ENCODE results near the gene BRINP1.

The BRINP1 gene

DNA sequence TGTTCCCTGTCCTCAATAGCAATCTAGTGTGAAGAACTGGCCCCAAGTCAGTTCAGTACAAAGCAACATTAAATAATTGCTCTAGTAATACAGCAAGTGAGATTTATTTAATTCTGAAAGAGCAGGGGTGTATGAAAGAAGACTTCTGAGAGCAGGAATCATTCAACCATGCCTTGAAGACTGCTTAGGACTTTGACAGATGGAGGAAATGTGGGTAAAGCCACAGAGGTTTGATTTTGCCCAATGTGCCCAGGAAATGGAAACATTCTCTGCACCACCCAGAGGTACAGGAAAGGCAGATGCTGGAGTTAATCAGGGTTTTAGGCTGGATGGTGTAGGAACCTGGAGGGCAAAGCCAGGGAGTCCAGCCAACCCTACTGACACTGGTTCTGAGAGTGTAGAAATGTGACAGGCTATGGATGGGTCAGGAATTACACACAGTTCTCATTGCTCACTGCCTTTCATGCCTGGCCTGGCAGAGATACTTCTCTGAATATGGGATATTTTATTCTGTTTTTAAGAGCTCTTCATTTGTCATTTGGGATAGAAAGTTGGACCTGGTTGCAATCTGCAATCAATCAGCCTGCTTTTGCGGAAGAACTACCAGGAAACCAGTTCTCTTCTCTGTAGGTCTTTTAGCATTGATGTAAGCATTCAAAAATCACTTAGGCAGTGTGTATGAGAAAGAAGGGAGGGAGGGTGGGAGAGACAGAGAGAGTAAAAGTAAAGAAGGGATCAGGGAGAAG lies 88.3 kb downstream of the BRINP1 start:
- TF ChIP-seq CTCF (IDR thresholded peaks at IDR 0.05; ENCODE audit: extremely low read depth, missing control alignments): no peak
- no peak for DNase-seq (ENCODE audit: low spot score)

- TF ChIP-seq CTCF (IDR thresholded peaks at IDR 0.05; ENCODE audit: extremely low read depth, missing control alignments): no peak
Observed at GRCh38 chr9:119278171-119278570, 91.1 kb downstream of the BRINP1 start.

GRCh38 chr9:119273984-119274665 lies 95.1 kb downstream of the BRINP1 start:
- TF ChIP-seq CTCF (IDR thresholded peaks at IDR 0.05; ENCODE audit: extremely low read depth, missing control alignments): no peak
- DNase-seq (ENCODE audit: low spot score): no peak

More at GRCh38 chr9:119278171-119278570, 91.1 kb downstream of the BRINP1 start:
- no peak for DNase-seq (ENCODE audit: low spot score)

DNA sequence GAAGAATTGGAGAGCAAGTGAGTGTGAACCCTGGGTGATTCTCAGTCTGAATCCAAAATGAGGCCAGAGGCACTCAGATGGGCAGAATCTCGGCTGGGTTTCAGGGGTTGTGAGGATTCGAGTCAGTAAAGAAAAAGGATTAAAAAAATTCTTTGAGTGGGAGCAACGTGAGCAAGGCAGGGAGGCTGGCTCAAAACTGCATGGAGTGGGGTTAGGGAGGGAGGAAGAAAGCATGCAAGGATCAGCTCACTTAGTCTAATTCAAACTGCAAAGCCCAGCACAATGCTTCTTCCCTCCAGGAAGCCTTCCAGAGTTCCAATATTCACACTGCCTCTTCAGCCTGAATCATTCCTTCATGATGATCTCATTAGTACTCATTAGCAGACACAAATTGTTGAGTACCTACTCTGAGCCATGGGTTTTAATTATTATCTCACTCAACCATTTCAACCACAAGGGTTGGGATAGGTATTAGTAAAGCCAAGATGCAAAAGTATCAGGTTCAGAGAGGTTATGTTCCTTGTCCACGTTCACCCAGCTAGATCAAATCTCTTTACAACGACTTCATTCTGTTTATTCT lies 95.8 kb downstream of the BRINP1 start:
- DNase-seq (ENCODE audit: low spot score): no peak
- TF ChIP-seq CTCF (IDR thresholded peaks at IDR 0.05; ENCODE audit: extremely low read depth, missing control alignments): no peak

GRCh38 chr9:119272500-119273211 lies 96.6 kb downstream of the BRINP1 start:
- TF ChIP-seq CTCF (IDR thresholded peaks at IDR 0.05; ENCODE audit: extremely low read depth, missing control alignments): no peak
- DNase-seq (ENCODE audit: low spot score): no peak

GRCh38 chr9:119268985-119269384 lies 100.2 kb downstream of the BRINP1 start:
- no peak for TF ChIP-seq CTCF (IDR thresholded peaks at IDR 0.05; ENCODE audit: extremely low read depth, missing control alignments)
- DNase-seq (ENCODE audit: low spot score): no peak
